Posterior vena cava (tissue), 2 donors: ENCODE data around the gene CELF6. TPM values are rescaled to one million over a fixed set of nuclear protein-coding genes. Genes with fewer than 3 reads are reported as not detected.
A peak's percentile ranks its signal among the peaks of the same experiment; 100 is the strongest.

Source experiments
- DNase-seq: peaks from one replicate; pipeline ENCODE4 v3.0.0-alpha.2; 2020; ENCODE audit warnings: low spot score
- intact Hi-C, 2 donors: fragments of 100-400 bp; cut with DNase I; formaldehyde crosslinking; loops; one replicate each; pipeline versions ENCODE4 v1.14.1 to v1.14.2; 2022 to 2023
- total RNA-seq, 2 donors: library from RNA; stranded (reverse); fragmentation: NEBNext Ultra II Directional; extraction: Animal tissue kit (Norgen Biotek cat#: 25700); gene quantifications; one replicate each; pipeline ENCODE4 v1.2.1, GENCODE V29; 2021
- donor health status: DM: yes; HTN: yes; CAD: no.
- donor health status: DM: yes; HTN: yes; CAD: no.

CELF6 gene
- total RNA-seq, 2 donors from 2014 or later, result 0.76 to 1.6 TPM

DNA sequence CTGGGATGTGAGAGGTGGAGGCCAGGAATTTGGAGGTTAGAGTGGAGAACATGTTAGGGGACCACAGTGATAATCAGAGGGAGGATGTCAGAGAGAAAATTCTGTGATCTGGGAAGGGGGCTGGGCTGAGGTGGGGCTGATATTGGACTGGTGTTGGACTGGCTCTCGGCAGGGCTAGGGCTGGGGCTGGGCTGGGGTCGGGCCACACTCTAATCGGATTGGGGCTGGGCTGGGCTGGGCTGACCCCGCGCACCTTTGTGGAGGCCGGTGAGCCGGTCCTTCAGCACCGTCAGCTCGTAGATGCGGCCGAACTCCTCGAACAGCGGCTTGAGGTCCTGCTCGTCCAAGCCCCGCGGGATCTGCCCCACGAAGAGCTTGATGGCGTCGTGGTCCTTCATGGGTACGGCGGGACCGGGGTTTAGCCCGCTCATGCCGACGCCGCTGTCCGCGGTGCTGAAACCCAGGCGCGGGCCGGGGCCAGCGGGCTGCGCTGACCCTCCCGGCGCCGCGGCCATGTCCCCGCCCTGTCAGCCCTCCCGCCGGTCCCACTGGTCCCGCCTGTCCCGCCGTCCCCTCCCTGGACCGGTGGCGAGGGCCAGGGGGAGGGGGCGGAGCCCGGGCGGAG is 485 bp downstream of the CELF6 start:
- peak; percentile 92 for DNase-seq
- intact Hi-C loops, result no loop called here

DNA sequence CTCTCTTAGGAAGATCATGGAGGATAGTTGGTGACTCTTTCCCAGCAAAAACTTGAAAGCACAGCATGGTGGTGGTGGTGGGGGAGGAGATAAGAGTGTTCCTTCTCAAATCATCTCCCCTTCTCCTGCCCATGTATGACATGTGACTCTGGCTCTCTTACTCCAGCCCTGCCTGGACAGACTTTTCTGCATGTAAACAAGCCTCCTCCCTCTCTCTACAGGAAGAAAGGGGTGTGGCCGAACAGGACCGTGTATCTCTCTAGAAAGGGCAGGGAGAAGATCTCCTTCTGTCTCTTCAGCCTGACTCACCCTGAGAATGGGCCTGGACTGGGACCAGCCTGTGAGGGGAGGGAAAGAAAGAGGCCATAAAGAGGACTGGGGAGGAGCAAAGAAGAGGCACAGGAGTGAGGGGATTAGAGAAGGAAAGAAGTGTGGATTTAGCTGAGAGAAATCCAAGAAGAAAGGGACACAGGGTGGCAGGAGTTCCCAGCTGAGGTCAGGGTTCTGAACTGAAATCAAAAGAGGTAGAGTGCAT is 1.5 kb downstream of the CELF6 start:
- intact Hi-C loops, result no loop called here
- no peak for DNase-seq

DNA sequence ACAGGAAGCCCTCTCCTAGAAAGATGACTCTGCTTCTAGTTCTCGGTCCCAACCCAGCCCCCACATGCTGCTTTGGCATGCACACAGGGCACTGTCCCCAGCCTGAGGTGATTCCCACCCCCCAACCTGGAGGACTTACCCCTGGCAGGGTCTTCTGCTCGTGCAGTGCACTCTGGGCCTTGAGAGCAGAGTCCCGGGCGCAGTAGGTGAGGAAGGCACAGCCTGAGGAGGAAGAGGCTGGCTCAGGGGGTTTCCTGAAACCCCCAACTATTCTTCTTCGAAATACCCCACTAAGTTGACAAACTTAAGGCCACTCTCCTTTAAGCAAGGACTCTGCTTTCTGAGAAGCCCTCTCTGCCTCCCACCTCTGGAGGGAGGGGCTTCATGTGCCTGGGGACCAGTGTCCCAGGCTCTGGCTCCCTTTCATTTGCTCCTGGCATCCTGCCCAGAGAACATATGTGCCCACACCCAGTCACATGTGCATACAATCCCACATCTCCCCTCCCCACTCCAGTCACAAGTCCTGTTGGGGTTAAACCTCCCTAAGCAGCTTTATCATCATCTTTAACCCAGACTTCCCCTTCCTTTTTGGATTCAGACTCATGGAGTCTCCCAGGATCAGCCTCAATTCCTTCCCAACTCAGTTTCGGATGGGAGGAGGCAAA is 4.1 kb downstream of the CELF6 start:
- DNase-seq, result no peak
- intact Hi-C loops, result no loop called here

DNA sequence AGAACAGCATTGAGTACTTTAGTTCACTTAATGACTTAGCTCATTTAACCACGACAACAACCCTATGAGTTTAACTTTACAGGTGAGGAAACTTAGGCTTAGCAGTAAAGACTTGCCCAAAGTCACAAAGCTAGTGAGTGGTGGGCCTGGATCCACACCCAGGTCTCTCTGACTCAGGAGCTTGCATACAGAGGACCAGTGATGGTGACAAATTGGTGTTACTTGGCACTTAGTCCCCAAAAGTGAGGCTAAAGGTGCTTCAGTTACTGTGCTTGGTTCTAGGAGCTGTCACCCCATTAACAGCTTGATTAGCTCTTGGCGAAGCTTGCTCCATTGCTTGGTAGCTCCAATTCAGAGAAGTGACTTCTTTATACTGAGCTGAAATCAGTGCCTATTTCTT is 6.1 kb downstream of the CELF6 start:
- no peak for DNase-seq
- intact Hi-C loops, result no loop called here

DNA sequence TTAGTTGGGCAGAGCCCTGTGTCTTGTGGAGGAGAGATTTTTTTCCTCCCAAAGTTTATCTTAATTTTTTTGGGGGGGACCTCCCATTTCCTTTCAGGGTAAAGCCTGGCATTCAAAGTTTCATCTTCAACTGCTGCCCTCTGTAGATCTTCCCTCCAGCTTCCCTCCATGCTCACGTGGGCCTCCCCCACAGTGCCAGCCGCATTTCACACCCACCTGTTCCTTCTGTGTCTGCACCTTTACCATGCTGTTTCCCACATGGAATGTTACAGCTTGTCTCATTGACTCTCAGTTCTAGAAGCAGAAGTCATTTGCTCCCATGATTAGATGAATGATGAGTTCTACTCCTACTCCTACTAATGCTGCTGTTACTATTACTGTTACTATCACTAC is 6.5 kb downstream of the CELF6 start:
- no peak for DNase-seq
- intact Hi-C loops, result no loop called here

DNA sequence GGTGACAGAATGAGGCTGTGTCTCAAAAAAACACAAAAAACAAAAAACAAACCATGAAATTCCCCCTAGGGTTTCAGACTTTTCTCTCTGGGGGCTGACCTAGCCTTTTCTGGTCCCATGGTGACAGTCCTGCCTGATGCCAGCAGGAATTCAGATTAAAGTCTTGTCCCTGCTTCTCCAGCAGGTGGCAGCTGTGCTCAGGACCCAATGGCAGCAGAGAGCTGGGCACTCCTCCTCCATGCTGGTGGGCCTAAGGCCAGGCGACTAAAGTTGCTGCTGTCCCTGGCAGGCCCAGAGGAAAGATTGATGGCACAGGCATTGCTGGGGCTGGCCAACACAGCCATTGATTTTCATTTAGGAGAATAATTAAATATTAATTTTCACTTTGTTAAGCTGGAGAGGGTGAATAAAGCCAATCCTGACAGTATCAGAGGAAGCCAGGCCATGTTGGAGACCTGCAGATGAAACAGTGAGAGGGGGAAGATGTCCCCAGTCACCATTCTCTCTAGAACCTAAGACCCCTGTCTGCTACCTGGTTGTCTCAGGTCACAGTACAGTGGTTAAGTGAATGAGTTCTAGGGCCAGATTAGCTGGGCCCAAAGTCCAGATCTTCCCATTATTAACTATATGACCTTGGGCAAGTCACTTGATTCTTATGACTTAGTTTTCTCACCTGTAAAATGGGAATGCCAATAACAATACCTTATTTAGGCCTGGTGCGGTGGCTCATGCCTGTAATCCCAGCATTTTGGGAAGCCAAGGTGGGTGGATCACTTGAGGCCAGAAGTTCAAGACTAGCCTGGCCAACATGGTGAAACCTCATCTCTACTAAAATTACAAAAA is 7.1 kb downstream of the CELF6 start:
- intact Hi-C loops, result no loop called here
- peak; percentile 90 for DNase-seq

DNA sequence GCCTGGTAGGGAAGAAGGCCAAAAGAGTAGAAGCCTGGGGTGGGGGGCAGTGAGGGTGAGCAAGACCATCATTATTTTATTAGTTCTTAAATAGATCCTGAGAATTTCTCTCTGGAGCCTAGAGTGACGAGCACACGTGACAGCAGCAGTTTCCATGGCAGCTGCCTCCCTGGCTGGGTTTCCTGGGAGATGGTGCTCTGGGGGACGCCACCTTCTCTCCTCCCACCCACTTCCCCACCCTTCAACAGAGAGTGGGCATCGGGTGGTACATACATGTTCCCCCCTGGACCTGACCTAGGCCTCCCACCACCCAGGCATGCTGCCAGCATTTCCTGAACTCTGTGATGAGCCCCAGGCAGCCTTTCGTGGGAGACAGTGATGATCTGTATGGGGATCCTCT is 12.9 kb downstream of the CELF6 start:
- no peak for DNase-seq
- intact Hi-C loops, result no loop called here

DNA sequence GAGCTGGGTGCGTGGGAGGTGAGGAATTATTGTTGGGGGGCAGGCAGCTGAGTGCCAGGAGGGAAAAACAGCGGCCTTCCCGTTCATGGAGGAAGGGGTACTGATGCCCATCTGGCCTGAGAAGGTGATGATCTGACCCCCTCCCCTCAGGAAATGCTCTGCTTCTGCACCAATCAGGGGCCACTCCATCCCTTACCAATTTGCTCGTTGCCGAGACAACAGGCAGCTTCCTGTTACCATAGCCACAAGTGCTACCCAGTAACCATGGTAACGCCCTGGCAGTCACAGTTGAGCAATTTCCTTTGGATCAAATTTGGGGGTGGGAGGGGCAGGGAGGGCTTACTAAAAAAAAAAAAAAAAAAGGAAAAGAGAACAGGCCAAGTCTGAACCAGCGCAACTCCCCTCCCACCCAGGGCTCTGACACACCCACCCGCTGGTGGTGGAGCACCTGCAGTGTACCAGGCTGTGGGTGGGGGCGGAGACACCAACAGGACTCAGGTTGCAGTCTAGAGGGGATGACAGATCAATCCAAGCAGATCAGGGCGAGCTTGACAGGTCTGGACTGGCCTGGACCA is 13.7 kb downstream of the CELF6 start:
- intact Hi-C loops, result no loop called here
- no peak for DNase-seq

DNA sequence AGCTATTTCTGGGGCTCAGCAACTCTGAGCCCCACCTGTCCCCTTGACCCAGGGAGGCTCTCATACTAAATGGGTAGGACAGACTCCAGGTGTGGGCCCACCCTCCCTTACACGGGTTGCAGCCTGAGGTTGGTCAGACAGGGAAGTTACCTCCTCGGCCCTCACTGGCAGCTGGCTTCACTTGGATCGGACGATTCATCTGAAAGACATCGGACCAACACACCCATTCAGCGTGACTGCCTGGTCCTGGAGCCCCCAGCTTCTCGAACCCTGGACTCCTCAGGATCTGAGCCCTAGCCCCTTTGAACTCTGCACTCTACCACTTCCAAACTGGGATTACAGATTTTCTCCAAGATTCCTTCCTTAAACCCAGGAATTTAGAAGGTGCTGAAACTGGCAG is 15.4 kb downstream of the CELF6 start:
- no peak for DNase-seq
- intact Hi-C loops, result no loop called here

DNA sequence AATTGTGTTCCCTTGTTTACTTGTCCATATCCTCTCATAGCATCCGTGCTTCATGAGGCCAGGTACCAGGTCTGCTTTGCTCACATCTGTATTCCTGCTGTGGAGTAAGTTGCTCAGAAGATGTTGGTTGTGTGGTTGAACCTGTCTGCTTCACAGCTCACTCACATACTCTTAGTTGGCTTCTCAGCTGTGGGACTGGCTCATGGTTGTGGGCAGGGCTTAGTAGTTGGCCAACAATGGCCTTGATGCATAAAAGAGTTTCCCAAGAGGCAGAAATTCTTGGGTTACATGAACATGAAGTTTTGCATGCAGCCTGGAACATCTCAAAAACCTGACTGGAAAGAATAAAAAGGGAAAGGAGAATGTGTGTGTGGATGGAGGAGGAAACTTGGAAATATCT is 17.0 kb downstream of the CELF6 start:
- no peak for DNase-seq
- intact Hi-C loops, result no loop called here

DNA sequence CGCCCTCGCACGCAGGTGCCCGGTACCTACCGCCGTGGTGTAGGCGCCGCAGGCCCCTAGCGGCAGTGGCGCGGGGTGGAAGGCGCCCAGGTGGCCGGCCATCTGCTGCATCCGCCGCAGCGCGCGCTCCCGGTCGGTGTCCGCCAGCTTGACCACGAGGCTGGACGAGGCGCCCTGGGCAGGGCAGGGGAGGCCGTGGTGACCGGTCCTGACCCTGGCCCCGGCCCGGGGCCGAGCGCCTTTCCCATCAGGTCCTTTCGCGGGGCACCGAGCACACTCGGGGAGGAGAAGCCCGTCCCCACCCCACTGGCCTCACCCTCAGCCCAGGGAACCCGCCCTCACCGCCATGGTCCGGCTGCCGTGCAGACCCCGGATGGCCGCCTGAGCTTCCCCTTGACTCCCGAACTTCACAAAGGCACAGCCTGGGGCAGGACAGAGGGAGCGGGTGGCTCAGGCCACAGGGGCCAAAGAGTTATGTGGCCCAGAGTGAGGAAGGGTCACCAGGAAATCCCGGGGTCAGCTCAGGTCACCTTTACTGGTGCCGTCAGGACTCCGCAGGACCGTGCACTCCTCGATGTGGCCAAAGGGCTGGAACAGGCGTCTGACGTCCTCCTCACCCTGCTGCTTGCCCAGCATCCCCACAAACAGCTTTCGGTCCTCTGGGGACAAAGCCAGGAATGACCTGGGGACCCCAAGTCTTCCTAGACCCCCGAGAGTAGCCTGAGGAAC is 30.2 kb downstream of the CELF6 start:
- no peak for DNase-seq
- intact Hi-C loops, result no loop called here

DNA sequence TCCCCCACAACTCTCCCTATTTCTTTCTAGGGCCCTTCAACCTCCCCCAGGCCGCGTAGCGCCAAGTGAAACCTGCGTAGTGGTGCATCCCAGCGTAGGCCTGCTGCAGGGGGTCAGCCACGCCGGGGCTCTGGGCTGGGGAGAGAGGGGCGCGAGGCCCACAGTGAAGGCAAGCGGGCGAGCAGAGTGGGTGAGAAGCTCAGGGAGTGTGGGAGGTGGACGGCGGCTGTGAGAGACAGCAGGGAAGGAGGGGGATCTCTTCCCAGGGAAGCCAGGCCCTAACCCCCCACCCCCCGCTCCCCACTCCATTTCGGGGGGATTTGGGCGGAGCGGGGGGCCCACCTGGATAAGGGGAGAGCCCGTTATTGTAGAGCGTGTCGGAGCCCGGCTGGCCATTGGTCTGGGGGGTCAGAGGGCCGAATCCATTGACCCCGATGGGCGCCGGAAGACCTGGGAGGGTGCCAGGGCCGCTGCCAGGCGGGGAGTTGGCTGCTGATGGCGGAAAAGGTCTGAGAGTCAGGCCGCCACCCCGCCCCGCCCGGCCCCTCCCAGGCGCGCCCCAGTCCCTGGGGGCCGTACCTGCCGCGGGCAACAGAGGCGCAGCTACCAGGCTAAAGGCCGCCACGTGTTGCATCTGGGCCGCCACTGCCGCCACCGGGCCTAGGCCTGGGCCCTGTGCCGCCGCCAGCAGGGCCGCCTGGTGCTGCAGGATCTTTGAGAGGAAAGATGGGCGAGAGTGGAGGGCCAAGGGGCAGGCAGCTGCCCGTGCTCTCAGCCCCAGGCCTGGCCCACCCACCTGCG is 31.0 kb downstream of the CELF6 start:
- no peak for DNase-seq
- intact Hi-C loops, result no loop called here

DNA sequence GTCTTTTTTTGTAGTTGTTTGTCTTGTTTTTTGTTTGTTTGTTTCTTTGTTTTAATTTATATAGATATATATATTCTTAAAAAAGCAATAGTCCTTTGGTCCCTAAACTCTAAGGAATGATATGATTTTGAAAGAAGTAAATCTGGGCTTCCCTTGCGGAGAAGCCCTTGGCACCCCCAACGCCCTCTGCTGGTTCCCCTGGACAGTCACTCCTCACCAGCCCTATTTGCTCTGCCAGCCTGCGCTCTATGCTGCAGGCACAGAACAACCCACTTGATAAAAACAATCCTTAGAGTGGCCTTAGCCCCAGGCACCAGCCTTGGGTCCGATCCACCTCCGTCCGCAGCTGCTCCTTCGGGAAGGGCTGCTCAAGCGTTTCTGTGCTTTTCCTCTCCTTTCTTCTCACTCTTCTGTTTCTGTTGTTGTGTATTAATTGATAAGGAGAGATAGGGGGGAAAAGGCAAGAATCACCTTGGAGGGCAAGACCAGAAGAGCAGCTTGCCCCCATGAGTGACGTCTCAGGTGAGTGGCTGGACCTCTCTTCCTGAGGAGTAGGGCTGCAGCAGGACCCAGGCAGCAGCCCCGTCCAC is 33.9 kb downstream of the CELF6 start:
- DNase-seq, result peak; percentile 85
- intact Hi-C loops, result no loop called here

DNA sequence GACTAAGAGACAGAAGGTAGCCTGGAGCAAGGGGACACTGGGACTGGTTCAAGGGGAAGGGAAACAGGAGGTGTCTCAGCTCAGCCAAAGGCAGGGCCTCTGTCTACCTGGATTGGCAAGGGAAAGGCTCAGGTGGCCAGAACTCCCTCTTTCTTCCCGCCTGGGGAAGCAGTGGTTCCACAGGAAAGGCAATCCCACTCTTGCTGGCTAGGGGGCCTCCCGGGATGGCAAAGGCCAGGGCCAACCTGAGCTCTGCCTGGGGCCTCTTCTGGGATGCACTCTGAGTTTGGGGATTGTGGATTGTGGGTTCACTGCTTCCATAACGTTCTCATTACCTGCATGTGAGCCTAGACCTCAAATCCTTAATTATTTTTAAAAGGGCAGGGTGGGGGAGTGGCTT is 34.6 kb downstream of the CELF6 start:
- intact Hi-C loops, result no loop called here
- DNase-seq, result no peak

DNA sequence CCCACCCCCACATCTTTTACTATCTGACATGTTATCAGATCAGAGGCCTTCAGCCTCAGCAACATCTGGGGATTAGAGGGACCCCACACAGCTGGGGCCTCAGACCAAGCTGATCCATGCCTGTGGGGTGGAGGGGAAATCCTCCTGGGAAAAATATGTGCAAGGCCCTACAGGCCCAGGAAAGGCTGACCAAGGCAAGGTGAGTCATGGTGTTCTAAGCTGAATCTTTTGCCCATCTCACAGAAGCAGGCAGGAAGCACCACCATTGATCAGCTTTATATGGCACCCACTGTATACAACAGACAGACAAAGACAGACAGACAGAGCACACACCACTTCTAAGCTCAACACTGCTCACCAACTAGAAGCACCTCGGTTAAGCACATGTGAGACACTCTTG is 35.2 kb downstream of the CELF6 start:
- DNase-seq, result no peak
- intact Hi-C loops, result no loop called here

DNA sequence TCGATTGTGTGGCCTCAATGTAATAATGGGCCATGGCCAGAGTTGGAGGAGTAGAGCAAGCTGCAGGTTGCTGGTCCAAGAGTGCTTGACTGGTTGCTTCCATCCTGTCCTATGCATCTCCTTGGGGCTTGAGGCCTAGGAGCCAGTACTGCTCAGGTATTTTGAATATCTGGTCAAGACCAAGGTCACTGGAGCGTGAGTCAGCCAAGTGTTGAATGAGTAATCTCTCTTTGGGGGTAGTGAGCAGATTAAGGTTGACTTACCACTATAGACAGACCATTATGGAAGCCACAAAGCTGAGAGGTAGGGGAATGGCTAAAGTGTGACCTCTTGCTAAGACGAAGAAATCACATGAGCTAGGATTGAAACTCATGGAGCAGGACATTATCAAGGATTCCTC is 38.2 kb downstream of the CELF6 start:
- no peak for DNase-seq
- intact Hi-C loops, result no loop called here

DNA sequence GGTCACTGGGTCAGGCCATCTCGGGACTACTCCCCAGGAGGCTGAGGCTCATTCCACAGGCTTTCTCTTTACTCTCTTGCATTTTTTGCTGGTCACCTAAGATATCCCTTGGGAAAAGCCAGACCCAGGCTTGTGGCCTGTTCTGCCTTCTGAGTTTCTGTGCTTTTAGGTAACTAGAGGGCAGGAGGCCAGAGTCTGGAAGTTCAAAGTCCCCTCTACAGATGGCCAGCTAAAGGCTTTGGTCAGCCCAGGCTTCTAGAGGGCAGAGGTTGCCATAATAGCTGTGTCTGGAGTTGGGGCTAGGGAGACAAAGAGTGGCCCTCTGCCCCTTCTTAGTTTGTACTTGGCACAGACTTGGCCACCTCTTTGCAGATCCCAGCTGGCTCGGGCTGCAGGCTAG is 39.2 kb downstream of the CELF6 start:
- intact Hi-C loops, result no loop called here
- no peak for DNase-seq

DNA sequence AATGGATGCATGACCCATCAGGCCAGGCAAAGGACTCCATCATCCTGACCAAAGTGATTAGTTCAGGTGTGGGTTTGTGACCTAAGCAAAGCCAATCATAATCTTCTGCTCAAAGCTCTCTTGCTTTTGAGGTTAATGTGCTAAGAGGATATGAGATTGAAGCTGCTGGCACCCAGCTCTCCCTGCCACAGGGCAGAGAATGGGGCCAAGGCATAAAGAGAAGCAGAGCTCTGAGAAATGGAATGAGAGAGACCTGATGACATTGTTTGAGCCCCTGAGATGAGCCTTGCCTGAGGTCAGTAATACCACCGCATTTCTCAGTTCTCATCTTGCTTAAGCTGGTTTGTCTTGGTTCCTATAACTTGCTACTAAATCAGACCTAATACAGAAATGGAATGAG is 41.2 kb downstream of the CELF6 start:
- intact Hi-C loops, result no loop called here
- DNase-seq, result no peak
